LHCN-M2 (cell line): ENCODE measurements around the gene ZC3H10. TPM values are rescaled to one million over a fixed set of nuclear protein-coding genes. Genes with fewer than 3 reads are reported as not detected.
"Not testable (repeated sequence)": the region's sequence is repeated elsewhere in the genome, so short reads cannot be mapped to it uniquely, and the experiment has no call there.

Experiments used
- DNase-seq: peaks from one replicate; pipeline ENCODE4 v3.0.0-alpha.2; 2012; ENCODE audit warnings: low read depth
- total RNA-seq: library from RNA; depleted of rRNA; stranded (reverse); fragments of >200 nt; gene quantifications from 2 replicates; pipeline ENCODE4 v1.2.3, GENCODE V29; 2014

Gene ZC3H10
- total RNA-seq, 1 experiment from 2014 or later = 3.6 TPM

DNA sequence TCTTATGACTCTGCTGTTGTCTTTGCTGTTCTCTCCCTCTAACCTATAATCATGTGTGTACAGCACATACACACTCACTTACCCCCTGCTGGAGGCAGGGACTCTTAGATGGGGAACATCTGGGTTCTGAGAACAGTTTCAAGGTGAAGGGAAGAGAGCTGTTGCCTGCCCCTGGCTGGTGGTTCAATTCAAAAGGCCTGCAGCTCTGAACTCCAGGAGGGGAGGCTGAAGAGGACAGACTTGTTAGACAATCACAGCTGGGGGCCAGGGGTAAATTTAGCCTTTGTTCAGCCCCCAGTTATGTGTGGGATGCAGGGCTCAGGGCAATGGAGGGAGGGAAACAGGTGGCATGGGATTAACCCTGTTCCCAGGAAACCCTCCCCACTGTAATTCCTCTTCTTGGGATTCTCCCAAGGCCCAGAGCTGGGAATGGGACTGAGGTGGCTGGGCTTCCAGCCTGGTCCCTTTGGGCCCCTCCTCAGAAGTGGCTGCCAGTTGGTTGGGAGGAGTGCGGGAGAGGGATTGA is 36.2 kb downstream of the ZC3H10 start:
- DNase-seq = peak; percentile 61

DNA sequence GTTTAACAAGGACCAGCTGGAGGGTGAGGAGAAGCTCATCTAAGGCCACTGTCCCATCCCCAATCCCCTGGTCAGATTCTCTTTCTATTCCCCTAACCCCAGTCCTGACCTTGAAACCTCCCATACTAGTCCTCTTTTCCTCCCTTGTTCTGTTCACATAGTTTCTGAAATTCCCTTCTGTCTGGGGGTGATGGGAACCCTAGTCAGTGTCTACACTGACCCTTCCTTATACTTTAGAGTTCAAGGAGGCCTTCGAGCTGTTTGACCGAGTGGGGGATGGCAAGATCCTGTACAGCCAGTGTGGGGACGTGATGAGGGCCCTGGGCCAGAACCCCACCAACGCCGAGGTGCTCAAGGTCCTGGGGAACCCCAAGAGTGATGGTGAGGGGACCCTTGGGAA is 36.8 kb downstream of the ZC3H10 start:
- no peak for DNase-seq

DNA sequence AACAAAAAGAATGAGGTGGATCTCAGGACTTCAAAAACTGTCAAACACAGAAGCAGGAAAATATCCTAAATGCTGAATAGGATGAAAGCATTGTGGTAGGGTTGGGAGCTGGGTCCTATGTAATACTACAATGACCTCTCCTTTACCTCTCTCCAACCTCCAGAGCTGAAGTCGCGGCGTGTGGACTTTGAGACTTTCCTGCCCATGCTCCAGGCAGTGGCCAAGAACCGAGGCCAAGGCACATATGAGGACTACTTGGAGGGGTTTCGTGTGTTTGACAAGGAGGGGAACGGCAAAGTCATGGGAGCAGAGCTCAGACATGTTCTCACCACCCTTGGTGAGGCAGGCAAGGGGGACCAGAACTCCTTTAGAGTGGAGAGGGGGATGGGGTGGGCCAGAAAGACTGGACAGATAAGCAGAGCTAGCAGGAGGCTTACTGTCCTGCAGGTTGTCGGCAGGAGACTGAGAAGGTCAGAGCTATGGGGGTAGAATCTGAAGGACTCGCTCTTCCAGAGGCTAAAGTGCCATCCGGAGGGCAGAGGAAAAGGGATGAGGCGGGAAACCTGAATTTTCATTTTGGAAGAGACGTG is 37.3 kb downstream of the ZC3H10 start:
- no peak for DNase-seq

DNA sequence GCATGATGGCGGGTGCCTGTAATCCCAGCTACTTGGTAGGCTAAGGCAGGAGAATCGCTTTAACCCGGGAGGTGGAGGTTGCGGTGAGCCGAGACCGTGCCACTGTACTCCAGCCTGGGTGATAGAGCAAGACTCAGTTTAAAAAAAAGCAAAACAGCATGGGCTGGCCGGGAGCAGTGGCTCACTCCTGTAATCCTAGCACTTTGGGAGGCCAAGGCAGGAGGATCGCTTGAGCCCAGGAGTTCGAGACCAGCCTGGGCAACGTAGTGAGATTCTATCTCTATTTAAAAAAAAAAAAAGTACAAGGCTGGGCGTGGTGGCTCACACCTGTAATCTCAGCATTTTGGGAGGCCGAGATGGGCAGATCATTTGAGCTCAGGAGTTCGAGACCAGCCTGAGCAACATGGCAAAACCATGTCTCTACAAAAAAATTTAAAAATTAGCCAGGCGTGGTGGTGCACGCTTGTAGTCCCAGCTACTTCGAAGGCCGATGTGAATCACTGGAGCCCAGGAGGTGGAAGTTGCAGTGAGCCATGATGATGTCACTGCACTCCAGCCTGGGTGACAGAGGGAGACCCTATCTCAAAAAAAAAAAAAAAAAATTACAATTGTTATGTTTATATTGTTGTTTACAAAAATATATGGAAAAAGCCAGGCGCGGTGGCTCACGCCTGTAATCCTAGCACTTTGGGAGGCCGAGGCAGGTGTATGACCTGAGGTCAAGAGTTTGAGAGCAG is 38.6 kb downstream of the ZC3H10 start:
- DNase-seq = not testable (repeated sequence)

DNA sequence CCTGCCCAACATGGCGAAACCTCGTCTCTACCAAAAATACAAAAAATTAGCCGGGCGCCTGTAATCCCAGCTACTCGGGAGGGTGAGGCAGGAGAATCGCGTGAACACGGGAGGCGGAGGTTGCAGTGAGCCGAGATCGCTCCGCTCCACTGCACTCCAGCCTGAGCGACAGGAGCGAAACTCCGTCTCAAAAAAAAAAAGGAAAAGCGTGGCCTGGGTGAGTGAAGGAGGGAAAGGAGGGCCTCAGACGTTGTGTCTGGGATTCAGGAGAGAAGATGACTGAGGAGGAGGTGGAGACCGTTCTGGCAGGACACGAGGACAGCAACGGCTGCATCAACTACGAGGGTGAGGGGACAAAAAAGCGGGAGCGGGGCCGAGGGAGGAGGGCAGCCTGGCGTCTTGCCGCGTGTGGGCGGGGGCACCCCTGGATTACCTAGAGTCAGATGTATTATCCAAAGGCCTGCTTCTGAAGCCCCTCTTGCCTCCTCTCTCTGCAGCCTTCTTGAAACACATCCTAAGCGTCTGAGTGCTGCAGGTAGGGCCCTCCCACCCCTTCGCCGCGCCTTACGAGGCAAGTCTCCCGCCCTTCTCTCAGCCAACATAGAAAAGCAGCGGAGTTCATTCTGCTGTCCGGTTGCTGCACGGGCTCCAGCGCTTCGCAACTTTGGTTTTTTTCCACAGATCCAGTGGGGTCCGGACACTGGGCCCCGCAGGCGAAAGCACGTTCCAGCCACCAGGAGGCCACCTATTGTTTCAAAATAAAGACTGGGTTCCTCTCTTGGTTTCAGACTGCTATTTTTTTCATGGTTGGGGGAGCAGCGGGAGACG is 39.3 kb downstream of the ZC3H10 start:
- DNase-seq = peak; percentile 87

DNA sequence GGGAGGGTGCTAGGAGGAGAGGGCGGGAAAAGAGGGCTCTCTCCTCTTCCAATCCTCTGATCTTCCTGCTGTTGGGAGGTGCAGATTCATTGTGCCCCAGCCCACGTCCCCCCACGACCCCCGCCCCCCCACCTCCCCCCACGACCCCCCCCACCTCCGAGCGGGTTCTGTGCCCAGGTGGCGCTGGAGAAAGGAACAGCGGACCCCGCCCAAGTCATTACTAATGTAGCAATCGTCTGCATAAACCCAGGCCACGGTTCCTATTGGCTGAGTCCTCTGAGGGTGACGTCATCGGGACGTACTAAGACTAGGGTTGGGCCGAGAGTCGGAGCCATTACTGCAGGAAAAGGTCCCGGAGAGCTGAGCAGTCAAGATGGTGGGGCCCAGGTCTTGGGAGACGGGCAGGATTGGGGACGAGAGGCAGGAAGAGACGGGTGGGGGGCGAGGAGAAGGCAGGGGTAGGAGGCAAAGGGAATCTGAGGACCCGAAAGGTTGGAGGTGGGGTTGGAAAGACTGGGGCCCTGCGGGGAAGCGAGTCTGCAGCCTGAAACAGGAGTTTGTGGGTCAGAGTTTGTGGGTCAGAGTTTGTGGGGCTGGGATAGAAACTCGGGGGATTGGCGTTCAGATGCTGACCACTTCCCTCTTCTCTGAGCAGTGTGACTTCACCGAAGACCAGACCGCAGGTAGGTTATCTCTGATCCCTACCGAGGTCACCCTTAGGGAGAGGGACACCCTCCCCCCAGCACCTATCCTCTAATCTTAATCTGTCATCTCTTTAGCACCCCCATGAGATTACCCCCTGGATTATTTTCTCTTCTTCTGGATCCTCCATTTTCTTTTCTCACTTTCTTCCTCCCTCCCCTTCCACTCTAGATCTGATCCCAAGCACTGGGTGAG is 40.2 kb downstream of the ZC3H10 start, which contains the start of gene MYL6:
MYL6 (plus strand) TSS at position 331 of the 897 bp plus-strand sequence; CDS start at position 374, 43 bp downstream.
- DNase-seq = peak; percentile 98

DNA sequence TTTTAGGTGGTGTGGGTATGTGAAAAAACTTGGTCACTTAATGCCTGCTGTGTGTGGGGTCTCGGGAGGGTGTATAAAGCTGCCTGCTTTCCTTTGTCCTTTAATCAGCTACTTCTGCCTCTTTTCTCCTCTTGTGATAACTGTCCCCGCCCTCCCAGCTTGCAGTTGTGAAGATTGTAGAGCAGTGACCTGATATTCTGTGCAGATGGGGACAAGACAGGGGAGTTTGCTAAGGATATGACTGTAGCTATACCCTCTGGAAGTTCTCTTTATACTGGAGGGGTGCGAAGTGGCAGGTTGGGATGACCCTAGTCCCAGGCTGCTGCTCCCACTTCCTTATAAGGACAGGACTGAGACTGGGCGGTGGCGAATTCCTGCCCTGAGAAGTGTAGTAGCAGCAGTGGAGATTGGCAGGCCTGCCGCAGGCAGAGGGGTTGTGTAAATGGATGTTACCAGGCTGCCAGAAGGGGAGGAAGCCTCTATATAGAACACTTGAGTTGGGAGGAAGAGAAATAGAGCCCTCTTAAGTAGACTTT is 40.9 kb downstream of the ZC3H10 start:
- DNase-seq = peak; percentile 62

DNA sequence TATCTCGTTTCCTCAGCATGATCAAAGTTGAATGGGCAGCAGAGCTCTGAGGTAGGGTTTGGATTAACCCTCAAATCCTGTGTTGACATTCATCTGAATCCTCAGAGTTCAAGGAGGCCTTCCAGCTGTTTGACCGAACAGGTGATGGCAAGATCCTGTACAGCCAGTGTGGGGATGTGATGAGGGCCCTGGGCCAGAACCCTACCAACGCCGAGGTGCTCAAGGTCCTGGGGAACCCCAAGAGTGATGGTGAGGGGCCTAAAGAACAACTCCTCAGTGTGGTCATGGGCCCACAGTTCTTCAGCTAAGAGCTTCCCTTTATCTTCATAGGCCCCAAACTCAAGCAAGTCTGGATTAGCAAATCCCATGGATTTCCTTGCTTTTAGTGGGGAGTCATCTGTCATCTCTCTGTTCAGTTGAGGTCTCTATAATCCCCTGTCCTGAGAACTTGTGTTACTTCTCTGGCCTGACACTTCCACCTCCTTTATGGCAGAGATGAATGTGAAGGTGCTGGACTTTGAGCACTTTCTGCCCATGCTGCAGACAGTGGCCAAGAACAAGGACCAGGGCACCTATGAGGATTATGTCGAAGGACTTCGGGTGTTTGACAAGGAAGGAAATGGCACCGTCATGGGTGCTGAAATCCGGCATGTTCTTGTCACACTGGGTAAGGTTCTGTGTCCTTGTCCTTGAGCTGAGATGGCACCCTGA is 41.6 kb downstream of the ZC3H10 start:
- DNase-seq = no peak

DNA sequence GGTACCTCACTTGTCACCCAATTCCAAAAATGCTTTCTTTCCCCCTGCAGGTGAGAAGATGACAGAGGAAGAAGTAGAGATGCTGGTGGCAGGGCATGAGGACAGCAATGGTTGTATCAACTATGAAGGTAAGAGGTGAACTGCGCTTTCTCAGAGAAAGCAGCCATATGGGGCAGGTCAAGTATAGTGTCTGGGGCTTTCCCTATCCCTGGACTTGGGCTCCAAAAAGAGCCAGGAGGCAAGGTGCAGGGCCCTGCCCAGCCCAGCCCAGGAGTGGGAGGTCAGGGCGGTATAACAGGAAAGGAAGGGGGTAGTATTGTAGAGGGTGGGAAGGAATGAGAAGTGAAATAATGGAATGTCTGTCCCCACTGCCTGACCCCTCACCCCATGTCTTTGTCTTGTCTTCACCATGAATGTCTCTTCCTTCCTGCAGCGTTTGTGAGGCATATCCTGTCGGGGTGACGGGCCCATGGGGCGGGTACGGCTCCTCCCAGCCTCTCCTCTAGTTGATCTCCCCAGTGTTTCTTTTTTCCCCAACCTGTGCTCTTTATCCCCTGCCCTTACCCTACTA is 42.2 kb downstream of the ZC3H10 start:
- DNase-seq = peak; percentile 58

DNA sequence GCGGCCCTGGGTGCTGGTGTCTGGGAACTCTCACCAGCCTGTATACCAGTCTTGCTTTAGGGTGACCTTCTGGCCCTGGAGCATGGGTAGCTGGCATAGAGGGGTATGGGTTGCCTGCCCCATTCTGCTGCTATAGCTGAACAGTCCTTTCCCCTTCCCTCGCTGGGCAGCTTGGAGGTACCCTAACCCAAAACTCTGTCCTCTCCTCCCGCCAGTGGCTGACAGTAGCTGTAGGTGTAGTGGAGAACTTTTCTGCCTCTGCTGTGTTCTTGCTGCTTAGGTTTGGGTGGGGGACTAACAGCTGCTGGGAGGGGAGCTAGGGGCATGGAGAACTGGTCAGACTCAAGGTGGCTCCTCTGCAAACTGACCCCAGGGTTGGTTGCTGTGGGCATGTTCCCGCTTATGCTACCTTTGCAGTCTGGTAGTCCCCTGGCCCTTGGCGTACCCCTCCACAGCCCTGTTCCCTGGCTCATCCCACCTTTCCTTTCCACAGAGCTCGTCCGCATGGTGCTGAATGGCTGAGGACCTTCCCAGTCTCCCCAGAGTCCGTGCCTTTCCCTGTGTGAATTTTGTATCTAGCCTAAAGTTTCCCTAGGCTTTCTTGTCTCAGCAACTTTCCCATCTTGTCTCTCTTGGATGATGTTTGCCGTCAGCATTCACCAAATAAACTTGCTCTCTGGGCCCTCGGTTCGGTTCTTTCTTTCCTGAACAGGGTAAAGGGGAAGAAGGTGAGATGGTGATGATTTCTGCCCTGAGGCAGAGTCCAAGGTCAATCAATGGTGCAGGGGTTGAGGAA is 43.0 kb downstream of the ZC3H10 start:
- no peak for DNase-seq

DNA sequence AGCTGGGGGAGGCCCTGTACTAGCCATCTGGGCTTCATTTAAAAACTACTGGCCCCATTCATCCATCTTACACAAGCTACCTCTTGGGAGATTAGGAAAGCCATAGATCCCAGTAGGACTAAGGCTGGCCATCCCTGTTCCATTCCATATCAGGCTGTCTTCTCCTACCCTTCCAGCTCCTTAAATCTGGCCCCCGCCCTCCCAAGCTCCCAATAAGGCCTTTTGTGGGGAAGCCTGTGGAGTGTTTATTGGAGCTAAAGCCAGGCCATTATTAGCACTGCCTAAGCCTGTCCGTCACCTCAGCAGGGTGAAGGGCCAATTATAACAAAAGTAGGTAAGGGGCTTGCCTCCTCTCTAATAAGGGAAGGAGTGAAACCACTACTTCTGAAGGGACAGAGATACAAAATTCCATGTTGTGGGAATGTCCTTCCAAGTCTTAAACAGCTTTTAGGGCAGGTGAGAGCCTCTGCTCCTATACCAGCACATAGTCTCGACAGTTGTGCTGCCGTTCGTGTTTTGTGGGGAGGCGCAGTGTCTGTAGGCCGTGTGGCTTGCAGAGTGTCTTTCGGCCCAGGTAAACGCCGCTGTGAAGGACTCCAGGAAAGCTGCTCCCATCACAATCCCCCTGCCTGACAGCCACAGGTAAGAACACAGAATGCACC is 43.8 kb downstream of the ZC3H10 start:
- no peak for DNase-seq

DNA sequence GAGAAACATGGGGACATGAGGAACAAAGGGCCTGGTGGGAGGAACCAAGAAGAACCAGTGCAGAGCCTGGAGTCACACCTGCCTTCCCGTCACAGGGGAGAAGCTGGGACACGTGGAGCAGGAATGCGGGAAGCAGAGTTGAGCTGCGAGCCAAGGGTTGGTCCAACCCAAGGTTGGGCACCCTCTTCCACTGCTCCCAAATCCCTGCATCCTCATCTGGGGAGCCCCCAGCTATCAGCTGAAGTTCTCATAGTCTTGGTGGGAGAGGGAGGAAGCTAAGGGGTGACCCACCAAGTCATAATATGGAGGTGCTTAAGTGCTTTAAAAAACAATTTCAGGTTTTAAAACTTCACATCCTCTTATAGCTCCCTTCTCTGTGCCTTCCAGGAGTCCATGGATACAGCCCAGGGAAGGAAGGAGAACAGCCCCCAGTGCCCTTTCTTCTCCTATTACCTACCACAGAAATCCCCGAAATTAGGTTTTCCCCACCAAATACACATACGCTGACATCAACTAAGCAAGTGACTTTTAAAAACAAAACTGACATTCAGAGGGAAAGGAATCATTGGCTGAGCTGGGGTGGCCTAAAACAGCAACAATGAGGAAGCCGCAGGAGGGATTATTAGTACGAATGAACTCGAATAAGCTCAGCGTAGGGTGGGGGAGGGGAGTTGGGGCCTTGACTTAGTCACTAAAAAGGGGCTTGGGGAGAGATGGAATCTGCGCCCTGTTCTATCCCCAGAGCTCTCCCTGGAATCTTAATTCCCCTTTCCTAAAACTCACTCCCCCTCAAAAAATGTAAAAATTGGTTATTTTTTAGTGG is 44.6 kb downstream of the ZC3H10 start:
- no peak for DNase-seq

DNA sequence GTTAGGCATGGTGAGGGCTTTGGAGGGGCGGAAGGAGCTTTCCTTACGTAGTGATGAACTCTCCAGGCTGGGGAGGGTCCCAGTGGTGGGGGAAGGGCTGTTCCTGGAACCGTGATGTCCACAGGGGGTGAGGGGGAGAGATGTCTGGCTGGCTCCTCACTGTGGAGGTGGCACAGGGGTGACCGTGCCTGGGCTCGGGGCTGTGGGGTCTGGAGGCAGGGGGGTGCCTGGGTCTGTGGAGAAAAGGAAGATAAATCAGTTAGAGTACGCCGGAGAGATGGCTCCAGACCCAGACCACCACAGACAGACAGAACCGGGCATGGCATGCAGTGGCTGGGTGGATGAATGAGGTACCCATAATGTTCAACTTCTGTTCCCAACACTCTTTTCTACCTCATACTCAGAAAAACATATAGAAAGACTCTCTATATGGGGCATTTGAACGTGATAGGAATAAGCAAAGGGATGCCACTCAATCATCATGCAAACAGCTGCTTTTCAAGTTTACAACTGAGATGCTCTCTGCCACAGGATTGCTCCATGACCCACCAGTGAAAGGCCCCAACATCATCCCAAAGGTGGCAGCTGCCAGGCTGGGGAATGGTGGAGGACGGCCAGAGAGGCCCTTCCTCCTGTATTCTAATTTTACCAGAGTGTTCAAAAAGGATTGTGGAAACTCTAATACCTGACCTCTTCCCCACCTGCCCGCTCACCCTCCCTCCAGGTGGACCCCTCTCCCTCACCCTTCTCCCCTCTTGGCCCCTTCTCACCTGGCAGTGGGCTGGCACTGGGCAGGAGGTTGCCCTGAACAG is 45.7 kb downstream of the ZC3H10 start:
- DNase-seq = peak; percentile 48

DNA sequence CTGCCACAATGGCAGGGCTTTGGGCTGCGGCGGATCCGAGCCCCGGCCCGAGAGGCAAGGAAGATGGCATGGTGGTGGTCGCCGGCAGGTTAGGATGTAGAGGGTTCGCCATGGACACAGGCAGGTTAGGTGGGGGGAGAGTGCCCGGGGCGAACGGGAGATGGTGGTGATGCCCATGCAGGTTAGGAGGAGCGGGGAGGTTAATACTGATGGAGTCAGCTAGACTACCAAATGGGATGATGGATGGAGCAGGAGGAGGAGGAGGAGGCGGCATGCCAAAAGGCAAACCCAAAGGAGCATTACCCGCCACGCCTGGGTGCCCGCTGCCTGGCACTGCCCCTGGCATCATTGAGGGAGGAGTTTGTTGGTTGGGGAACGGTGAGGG is 46.3 kb downstream of the ZC3H10 start:
- DNase-seq = no peak

DNA sequence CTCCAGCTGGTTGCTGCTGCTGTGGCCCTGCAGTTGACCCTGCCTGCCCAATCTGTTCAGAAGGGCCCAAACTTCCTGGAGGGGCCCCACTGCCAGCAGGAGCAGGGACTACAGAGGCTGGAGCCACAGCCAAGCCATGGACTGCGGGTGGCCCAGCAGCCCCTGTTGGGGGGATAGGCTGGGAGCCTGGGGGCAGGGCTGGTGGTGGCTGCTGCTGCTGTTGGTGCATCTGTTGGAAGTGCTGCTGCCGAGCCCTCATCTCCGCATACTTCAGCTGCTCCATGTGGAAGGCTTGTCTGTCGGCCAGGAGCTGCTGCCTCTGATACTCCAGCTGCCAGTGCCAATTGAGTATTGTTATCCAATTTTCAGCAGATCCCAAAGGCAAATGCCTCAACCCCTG is 47.3 kb downstream of the ZC3H10 start:
- peak; percentile 67 for DNase-seq

DNA sequence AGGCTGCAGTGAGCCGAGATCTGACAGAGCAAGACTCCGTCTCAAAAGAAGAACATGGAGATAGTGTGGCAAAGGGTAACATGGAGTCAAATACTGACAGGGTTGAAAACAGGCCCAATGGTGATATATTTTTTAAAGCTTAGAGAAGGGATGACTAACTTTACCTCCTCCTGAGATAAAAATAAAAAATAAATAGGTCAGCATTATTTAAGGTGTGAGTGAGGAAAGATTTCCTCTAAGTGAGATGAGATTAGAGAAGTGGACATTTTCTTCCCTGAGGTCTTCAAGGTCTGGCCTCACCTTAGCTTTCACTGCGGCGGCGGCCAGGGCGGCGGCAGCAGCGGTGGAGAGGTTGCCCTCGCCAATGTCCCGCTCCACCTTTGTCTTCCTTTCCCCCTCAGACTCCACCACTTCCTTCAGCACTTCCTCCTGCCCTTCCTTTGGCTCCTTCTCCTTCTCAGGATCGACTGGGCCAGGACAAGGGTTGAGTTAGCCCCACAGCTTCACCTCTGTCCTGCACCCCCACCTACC is 51.2 kb downstream of the ZC3H10 start:
- DNase-seq = no peak
